ENCODE results near the gene ZNF771.

Gene ZNF771

GRCh38 chr16:30399435-30400186 lies 7.8 kb upstream of the ZNF771 start:
- DNase-seq = peak in 1 of 2 experiments; percentile 28

GRCh38 chr16:30401768-30402425 lies 5.5 kb upstream of the ZNF771 start:
- DNase-seq = no peak

GRCh38 chr16:30406795-30407101 lies 658 bp upstream of the ZNF771 start:
- no peak for DNase-seq

GRCh38 chr16:30407804-30408534 lies 563 bp downstream of the ZNF771 start:
- no peak for DNase-seq

GRCh38 chr16:30409125-30410060 lies 2.0 kb downstream of the ZNF771 start:
- peak; percentile 80 to 93 for DNase-seq

GRCh38 chr16:30413112-30413806 lies 5.9 kb downstream of the ZNF771 start:
- no peak for DNase-seq

GRCh38 chr16:30414159-30414558 lies 6.8 kb downstream of the ZNF771 start:
- no peak for DNase-seq

- DNase-seq = no peak
These were observed 8.7 kb downstream of the ZNF771 start for GRCh38 chr16:30416047-30416603.

GRCh38 chr16:30416624-30417528 lies 9.5 kb downstream of the ZNF771 start:
- no peak for DNase-seq

- DNase-seq = peak; percentile 85 to 98
These were observed 10.3 kb downstream of the ZNF771 start for GRCh38 chr16:30417529-30418349.

- DNase-seq = peak; percentile 5 to 28
These were observed 11.2 kb downstream of the ZNF771 start for GRCh38 chr16:30418350-30419181.

GRCh38 chr16:30421010-30421409 lies 13.6 kb downstream of the ZNF771 start:
- DNase-seq = no peak

GRCh38 chr16:30428055-30428454 lies 20.6 kb downstream of the ZNF771 start:
- no peak for DNase-seq

- no peak for DNase-seq
These were observed 21.9 kb downstream of the ZNF771 start for GRCh38 chr16:30429418-30429677.

- peak; percentile 99 for DNase-seq
These were observed 22.4 kb downstream of the ZNF771 start, which contains the start of gene DCTPP1 for GRCh38 chr16:30429678-30430427. Gene DCTPP1 (minus strand): TSS chr16:30430030. CDS start chr16:30429980, 50 bp downstream.

GRCh38 chr16:30430428-30430970 lies 23.1 kb downstream of the ZNF771 start:
- DNase-seq = peak in 1 of 2 experiments; percentile 60

GRCh38 chr16:30434852-30435251 lies 27.4 kb downstream of the ZNF771 start:
- DNase-seq = no peak

- peak; percentile 3 to 28 for DNase-seq
These were observed 30.2 kb downstream of the ZNF771 start for GRCh38 chr16:30437511-30438046.
